ENCODE measurements around the gene SLC12A8. TPM values are rescaled to one million over a fixed set of nuclear protein-coding genes. Genes with fewer than 3 reads are reported as not detected.

SLC12A8 gene
- 1.3 and 2.6 TPM in 2 replicates for total RNA-seq

GRCh38 chr3:125212509-125213363, at the start of gene SLC12A8:
Gene SLC12A8, minus strand, starts transcription at chr3:125212748. Its CDS starts 1,399 bp downstream, at chr3:125211349.

GRCh38 chr3:125055913-125056745, 156.4 kb downstream of the SLC12A8 start, which contains the start of gene HEG1:
Gene HEG1, minus strand, starts transcription at chr3:125055997. Its CDS starts 107 bp downstream, at chr3:125055890.

Other genes with a start within 250 kb of the SLC12A8 start
- 81.5 and 146 TPM in 2 replicates for gene HEG1, start 156.8 kb downstream of the SLC12A8 start, total RNA-seq
- gene ZNF148, start 162.6 kb upstream of the SLC12A8 start, total RNA-seq = 27.9 and 39.7 TPM in 2 replicates